PFSK-1 (cell line): ENCODE data around the gene GABBR1.

Experiments used
- FOXP2 ChIP-seq: optimal IDR thresholded peaks from 2 replicates; pipeline ENCODE3; 2011; ENCODE audit warnings: borderline replicate concordance, control low read depth, inconsistent platforms; ENCODE audit not compliant: insufficient read depth; ENCODE audit errors: extremely low read length, extremely low read depth
- POLR2AphosphoS5 ChIP-seq: IDR thresholded peaks from 2 replicates; pipeline ENCODE4 v1.6.1; 2012; ENCODE audit warnings: low read depth, mild to moderate bottlenecking, control low read depth, low read length, moderate library complexity
- SIN3A ChIP-seq: IDR thresholded peaks from 2 replicates; pipeline ENCODE4 v1.6.1; 2012; ENCODE audit warnings: mild to moderate bottlenecking, low read length, moderate library complexity, borderline replicate concordance; ENCODE audit not compliant: insufficient read depth
- TAF1 ChIP-seq: IDR thresholded peaks from 2 replicates; pipeline ENCODE4 v1.6.1; 2012; ENCODE audit warnings: low read length, control low read depth, borderline replicate concordance; ENCODE audit not compliant: insufficient read depth
- TF ChIP-seq, protein P1 (sequence below), 2 experiments: IDR thresholded peaks; 2 replicates each; pipeline versions ENCODE4 v1.6.1 to v1.8.0; 2011 to 2012; ENCODE audit warnings: low read depth in 2 of 2, low read length in 2 of 2, control low read depth in 1 of 2, inconsistent platforms in 1 of 2, mild to moderate bottlenecking in 1 of 2, moderate library complexity in 1 of 2; ENCODE audit not compliant: insufficient read depth in 1 of 2

The GABBR1 gene

DNA sequence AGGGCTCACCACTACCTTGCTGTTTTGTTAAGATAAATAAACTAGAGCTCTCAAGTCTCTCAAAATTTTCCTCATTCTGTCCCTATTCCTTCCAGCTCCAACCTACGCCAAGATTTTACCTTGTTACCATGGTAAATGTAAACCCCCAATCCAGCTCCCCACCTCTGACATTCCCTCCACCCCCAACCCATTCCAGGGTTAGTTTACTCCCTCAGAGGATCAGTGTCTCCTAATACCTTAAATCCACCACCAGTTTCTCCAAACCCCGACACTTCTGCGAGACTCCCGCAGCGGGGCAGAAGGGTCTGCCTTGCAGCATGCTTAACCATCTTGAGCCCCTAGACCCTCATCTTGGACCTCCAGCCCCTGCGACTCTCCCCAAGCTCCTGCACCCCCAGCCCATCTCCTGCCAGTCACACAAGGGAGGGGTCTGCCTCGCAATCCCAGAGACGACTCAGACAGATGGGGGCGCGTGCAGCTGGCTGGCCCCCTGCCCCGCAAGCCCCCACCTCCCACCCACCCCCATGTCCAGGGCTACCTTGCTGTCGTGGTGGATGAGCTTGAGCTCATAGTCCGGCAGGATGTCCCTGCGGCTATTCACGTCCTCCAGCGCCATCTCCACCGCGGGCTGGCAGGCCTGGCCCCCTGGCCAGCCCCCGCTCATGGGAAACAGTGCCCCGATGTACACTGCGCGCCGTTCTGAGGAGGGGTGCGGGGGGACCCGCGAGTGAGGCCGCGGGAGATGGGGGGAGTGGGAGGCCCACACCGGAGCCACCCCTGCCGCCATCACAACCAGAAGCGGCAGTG lies 5.8 kb downstream of the GABBR1 start:
- TF ChIP-seq FOXP2 (peak; percentile 8), SIN3A (no peak)

DNA sequence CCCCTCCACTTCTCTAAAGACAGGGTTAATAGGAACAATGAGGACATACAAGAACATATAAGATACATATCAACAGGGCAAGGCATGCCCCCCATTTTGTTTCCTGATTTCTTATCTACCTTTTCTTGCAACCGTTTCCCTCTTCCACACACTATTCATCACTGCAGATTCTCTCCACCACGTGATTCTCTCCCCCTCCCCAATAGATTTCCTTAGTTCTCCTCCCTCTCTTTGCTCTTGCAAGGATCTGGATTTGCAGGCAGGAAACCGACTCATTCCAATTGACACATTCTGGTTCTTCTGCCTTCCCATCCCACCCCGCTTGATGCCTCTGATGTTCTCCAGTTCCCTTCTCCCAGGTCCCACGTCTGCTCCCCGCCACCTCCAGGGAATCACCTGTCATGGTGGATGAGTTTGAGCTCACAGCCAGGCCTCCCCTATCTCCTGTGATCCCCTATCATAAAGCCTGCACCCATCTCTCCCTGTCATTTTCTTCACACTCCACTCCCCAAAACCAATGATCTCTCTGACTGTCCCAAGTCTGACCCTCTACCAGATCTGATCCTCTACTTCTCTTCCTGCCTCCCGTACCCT lies 7.5 kb downstream of the GABBR1 start:
- TF ChIP-seq FOXP2 (no peak), TAF1 (no peak), SIN3A (no peak), POLR2AphosphoS5 (no peak)
- TF ChIP-seq, protein P1, sequence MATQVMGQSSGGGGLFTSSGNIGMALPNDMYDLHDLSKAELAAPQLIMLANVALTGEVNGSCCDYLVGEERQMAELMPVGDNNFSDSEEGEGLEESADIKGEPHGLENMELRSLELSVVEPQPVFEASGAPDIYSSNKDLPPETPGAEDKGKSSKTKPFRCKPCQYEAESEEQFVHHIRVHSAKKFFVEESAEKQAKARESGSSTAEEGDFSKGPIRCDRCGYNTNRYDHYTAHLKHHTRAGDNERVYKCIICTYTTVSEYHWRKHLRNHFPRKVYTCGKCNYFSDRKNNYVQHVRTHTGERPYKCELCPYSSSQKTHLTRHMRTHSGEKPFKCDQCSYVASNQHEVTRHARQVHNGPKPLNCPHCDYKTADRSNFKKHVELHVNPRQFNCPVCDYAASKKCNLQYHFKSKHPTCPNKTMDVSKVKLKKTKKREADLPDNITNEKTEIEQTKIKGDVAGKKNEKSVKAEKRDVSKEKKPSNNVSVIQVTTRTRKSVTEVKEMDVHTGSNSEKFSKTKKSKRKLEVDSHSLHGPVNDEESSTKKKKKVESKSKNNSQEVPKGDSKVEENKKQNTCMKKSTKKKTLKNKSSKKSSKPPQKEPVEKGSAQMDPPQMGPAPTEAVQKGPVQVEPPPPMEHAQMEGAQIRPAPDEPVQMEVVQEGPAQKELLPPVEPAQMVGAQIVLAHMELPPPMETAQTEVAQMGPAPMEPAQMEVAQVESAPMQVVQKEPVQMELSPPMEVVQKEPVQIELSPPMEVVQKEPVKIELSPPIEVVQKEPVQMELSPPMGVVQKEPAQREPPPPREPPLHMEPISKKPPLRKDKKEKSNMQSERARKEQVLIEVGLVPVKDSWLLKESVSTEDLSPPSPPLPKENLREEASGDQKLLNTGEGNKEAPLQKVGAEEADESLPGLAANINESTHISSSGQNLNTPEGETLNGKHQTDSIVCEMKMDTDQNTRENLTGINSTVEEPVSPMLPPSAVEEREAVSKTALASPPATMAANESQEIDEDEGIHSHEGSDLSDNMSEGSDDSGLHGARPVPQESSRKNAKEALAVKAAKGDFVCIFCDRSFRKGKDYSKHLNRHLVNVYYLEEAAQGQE (IDR thresholded peaks at IDR 0.05; ENCODE audit: insufficient read depth in 1 of 2, low read depth in 2 of 2, low read length in 2 of 2) = no peak

DNA sequence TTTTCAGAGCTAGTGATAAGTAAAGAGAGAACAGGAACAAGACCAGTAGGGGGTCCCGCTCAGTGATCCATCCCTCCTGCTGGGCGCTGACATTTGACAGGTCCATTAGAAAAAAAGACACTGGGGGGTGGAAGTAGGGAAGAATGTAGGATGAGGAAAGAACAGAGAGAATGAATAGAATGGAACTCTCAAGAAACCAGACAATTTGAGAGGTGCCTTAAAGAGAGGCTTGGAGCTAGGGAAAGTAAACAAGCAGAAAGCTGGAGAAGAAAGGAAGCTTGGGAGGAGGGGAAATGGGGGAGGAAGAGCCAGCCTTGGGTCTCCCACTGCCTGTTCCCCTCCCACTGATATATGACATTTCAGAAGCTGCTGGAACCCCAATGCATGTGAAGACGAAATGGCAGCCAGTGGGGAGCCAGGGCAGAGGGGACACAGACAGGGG lies 8.4 kb downstream of the GABBR1 start:
- TF ChIP-seq, protein P1 (IDR thresholded peaks at IDR 0.05; ENCODE audit: insufficient read depth in 1 of 2, low read depth in 2 of 2, low read length in 2 of 2) = no peak
- TF ChIP-seq FOXP2 (no peak), TAF1 (no peak), POLR2AphosphoS5 (no peak), SIN3A (no peak)

DNA sequence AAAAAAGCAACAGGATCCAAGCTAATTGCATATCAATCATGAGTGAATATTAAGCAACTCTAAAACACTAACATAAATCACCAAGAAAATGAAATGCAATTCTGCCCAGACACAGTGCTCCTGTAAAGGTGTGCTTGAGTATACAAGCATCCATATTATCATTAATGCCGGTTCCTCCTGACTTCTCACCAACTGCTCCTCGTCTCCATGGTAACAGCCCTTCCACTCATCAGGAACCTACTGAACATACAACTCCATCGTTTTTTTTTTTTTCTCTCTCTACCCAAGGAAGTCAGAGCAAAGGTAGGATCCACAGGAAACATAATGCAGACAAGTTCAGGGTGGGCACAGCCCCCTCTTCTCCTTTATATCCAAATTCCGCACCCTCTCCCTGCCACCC lies 12.4 kb downstream of the GABBR1 start:
- no peak for TF ChIP-seq TAF1
- TF ChIP-seq FOXP2 = no peak
- TF ChIP-seq SIN3A = no peak
- TF ChIP-seq POLR2AphosphoS5 = no peak
- TF ChIP-seq, protein P1 (IDR thresholded peaks at IDR 0.05; ENCODE audit: insufficient read depth in 1 of 2, low read depth in 2 of 2, low read length in 2 of 2) = no peak

DNA sequence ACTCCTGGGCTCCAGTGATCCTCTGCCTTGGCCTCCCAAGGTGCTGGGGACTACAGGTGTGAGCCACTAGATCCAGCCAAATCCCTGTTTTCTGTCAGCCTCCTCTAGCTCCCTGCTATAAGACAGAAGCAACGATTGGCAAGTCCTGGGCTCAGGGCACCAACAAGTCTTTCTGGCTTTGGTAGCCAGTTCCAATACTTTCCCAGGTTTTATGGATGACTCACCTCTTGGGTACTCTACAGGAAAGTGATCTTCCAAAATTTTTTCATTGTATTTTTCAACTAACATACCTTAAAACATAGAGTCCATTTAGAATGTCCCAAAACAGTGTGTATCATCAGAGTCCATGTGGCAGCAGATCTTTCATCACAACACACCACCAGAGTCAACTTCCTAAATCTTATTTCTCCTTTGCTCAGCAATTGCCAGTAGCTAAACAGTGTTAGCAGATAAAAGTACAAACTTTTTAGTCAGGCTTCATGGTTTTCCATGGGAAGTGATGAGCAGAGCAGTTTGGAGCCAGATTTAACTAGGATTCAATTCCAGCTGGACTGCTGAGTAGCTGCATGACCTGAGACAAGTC lies 13.3 kb downstream of the GABBR1 start:
- TF ChIP-seq, protein P1 (IDR thresholded peaks at IDR 0.05; ENCODE audit: insufficient read depth in 1 of 2, low read depth in 2 of 2, low read length in 2 of 2) = no peak
- no peak for TF ChIP-seq POLR2AphosphoS5
- TF ChIP-seq TAF1 = no peak
- no peak for TF ChIP-seq SIN3A
- TF ChIP-seq FOXP2 = no peak
